Lower leg skin (tissue), 3 donors: Measurements from ENCODE around the gene THADA.

Experiments used
- POLR2A ChIP-seq, 2 donors: fragments of 450-650 bp; IDR thresholded peaks; one replicate each; pipeline ENCODE4 v1.6.1; 2016 to 2017; ENCODE audit warnings: antibody characterized with exemption in 2 of 2, mild to moderate bottlenecking in 1 of 2, moderate library complexity in 1 of 2
- TF ChIP-seq, protein P1 (sequence below), 3 donors: fragments of 450-650 bp; IDR thresholded peaks; one replicate each; pipeline ENCODE4 v1.5.1; 2016; ENCODE audit warnings: antibody characterized with exemption in 3 of 3, mild to moderate bottlenecking in 3 of 3, moderate library complexity in 2 of 3

DNA sequence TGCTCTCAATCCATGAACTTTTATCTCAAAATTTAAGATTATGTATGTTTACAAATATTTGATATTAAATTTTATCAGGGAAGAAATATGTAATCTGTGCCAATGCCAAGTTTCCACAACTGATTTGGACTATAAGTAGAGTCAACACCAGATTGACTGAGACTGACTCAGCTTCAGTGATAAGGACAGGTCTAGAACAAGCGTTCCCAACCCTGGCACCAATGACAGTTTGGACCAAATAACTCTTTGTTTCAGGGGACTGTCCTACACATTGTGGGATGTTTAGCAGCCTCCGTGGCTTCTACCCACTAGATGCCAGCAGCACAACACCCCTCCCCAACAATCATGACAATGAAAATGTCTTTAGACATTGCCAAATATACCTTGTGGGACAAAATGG lies 165.3 kb downstream of the THADA start:
- TF ChIP-seq POLR2A (IDR thresholded peaks at IDR 0.05): no peak
- TF ChIP-seq, protein P1, sequence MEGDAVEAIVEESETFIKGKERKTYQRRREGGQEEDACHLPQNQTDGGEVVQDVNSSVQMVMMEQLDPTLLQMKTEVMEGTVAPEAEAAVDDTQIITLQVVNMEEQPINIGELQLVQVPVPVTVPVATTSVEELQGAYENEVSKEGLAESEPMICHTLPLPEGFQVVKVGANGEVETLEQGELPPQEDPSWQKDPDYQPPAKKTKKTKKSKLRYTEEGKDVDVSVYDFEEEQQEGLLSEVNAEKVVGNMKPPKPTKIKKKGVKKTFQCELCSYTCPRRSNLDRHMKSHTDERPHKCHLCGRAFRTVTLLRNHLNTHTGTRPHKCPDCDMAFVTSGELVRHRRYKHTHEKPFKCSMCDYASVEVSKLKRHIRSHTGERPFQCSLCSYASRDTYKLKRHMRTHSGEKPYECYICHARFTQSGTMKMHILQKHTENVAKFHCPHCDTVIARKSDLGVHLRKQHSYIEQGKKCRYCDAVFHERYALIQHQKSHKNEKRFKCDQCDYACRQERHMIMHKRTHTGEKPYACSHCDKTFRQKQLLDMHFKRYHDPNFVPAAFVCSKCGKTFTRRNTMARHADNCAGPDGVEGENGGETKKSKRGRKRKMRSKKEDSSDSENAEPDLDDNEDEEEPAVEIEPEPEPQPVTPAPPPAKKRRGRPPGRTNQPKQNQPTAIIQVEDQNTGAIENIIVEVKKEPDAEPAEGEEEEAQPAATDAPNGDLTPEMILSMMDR (IDR thresholded peaks at IDR 0.05): no peak
